ENCODE results near the gene MTA2.
"Not testable (repeated sequence)": the region's sequence is repeated elsewhere in the genome, so short reads cannot be mapped to it uniquely, and the experiment has no call there.

Gene MTA2

GRCh38 chr11:62592146-62592815 lies 9.4 kb downstream of the MTA2 start:
- DNase-seq = no peak

- peak; percentile 94 for DNase-seq
Observed at GRCh38 chr11:62591448-62592145, 10.1 kb downstream of the MTA2 start, which contains the start of gene TUT1. TSS of gene TUT1 (minus strand) at chr11:62591523. CDS start at chr11:62591485, 38 bp downstream.

GRCh38 chr11:62588966-62589637 lies 12.6 kb downstream of the MTA2 start:
- DNase-seq = no peak

GRCh38 chr11:62585356-62585755 lies 16.3 kb downstream of the MTA2 start:
- not testable (repeated sequence) for DNase-seq

GRCh38 chr11:62581735-62582134 lies 19.9 kb downstream of the MTA2 start:
- not testable (repeated sequence) for DNase-seq

GRCh38 chr11:62580959-62581715 lies 20.5 kb downstream of the MTA2 start:
- no peak for DNase-seq

GRCh38 chr11:62579252-62579651 lies 22.4 kb downstream of the MTA2 start:
- no peak for DNase-seq

GRCh38 chr11:62578541-62578940 lies 23.1 kb downstream of the MTA2 start:
- DNase-seq = no peak

GRCh38 chr11:62577046-62577714 lies 24.5 kb downstream of the MTA2 start:
- no peak for DNase-seq

GRCh38 chr11:62575837-62576236 lies 25.8 kb downstream of the MTA2 start:
- DNase-seq = no peak

GRCh38 chr11:62575156-62575555 lies 26.5 kb downstream of the MTA2 start:
- no peak for DNase-seq

GRCh38 chr11:62574363-62575071 lies 27.1 kb downstream of the MTA2 start:
- DNase-seq = no peak

GRCh38 chr11:62573592-62574362 lies 27.9 kb downstream of the MTA2 start, which contains the start of gene EEF1G:
TSS of gene EEF1G (minus strand) at chr11:62573891. CDS start at chr11:62573842, 49 bp downstream.
- DNase-seq = peak; percentile 96

GRCh38 chr11:62573006-62573591 lies 28.6 kb downstream of the MTA2 start:
- DNase-seq = no peak

GRCh38 chr11:62572431-62572830 lies 29.2 kb downstream of the MTA2 start:
- DNase-seq = no peak

- not testable (repeated sequence) for DNase-seq
Observed at GRCh38 chr11:62571493-62571892, 30.2 kb downstream of the MTA2 start.

- DNase-seq = not testable (repeated sequence)
Observed at GRCh38 chr11:62570903-62571302, 30.8 kb downstream of the MTA2 start.

GRCh38 chr11:62569611-62570010 lies 32.1 kb downstream of the MTA2 start:
- no peak for DNase-seq

- DNase-seq = no peak
Observed at GRCh38 chr11:62567018-62567633, 34.5 kb downstream of the MTA2 start.

GRCh38 chr11:62566247-62566646 lies 35.4 kb downstream of the MTA2 start:
- no peak for DNase-seq
